IPS-NIHi11 (cell line): ENCODE data around the gene BDKRB2.

ENCODE experiments used
- DNase-seq: peaks from one replicate; pipeline ENCODE4 v3.0.0; 2012; ENCODE audit warnings: mixed read lengths, low spot score

The BDKRB2 gene

GRCh38 chr14:96198430-96199130 is 6.1 kb upstream of the BDKRB2 start:
- no peak for DNase-seq

GRCh38 chr14:96201157-96201556 is 3.5 kb upstream of the BDKRB2 start:
- DNase-seq, result no peak

GRCh38 chr14:96201965-96202364 is 2.7 kb upstream of the BDKRB2 start:
- DNase-seq, result no peak

- DNase-seq, result no peak
Measured at GRCh38 chr14:96202441-96203094, 2.1 kb upstream of the BDKRB2 start.

GRCh38 chr14:96203116-96203515 is 1.5 kb upstream of the BDKRB2 start:
- no peak for DNase-seq

- no peak for DNase-seq
Measured at GRCh38 chr14:96203635-96204034, 1.0 kb upstream of the BDKRB2 start.

GRCh38 chr14:96205059-96205977 is 679 bp downstream of the BDKRB2 start:
- DNase-seq, result peak; percentile 53

- no peak for DNase-seq
Measured at GRCh38 chr14:96205978-96206360, 1.3 kb downstream of the BDKRB2 start.

GRCh38 chr14:96206461-96206860 is 1.8 kb downstream of the BDKRB2 start:
- DNase-seq, result no peak

- no peak for DNase-seq
Measured at GRCh38 chr14:96207686-96208085, 3.0 kb downstream of the BDKRB2 start.

- DNase-seq, result no peak
Measured at GRCh38 chr14:96208739-96209138, 4.1 kb downstream of the BDKRB2 start.

- DNase-seq, result no peak
Measured at GRCh38 chr14:96212140-96212539, 7.5 kb downstream of the BDKRB2 start.

- no peak for DNase-seq
Measured at GRCh38 chr14:96212896-96213295, 8.3 kb downstream of the BDKRB2 start.

GRCh38 chr14:96213871-96214465 is 9.3 kb downstream of the BDKRB2 start:
- no peak for DNase-seq

GRCh38 chr14:96214793-96215192 is 10.2 kb downstream of the BDKRB2 start:
- DNase-seq, result no peak

- no peak for DNase-seq
Measured at GRCh38 chr14:96215452-96216244, 11.0 kb downstream of the BDKRB2 start.

GRCh38 chr14:96216627-96217026 is 12.0 kb downstream of the BDKRB2 start:
- DNase-seq, result no peak

- no peak for DNase-seq
Measured at GRCh38 chr14:96217376-96217913, 12.8 kb downstream of the BDKRB2 start.

- DNase-seq, result no peak
Measured at GRCh38 chr14:96221109-96221650, 16.5 kb downstream of the BDKRB2 start.

- no peak for DNase-seq
Measured at GRCh38 chr14:96221841-96222240, 17.2 kb downstream of the BDKRB2 start.
